ENCODE measurements around the gene MNX1.

Gene MNX1

DNA sequence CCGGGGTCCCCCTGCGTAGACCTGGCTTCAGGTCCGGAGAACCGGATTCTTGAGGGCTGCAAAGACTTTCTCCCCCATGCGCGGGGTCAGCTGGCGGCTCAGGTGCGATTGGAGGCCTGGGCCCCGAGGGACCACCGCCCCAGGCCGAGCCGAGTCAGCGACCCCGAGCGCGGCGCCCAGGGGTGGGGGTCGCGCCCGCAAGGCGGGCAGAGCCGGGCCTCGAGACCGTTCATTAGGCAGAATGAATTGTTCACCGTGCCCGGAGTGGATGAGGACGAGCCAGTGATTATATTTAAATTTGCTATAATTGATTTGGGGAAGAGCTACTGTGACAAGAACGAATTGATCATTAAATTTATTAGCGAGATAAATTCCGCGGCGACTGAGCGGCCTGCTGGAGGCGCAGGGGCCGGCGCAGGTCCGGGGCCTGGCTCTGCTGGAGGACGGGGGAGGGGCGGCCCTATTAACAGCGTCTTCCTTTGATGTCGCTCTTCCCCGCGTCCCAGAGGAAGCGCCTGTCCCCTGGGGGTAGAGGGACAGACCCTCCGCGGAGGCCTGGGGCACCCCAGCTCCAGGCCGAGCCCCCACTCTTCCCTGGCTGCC lies 7.5 kb downstream of the MNX1 start:
- DNase-seq (ENCODE audit: low spot score) = no peak

DNA sequence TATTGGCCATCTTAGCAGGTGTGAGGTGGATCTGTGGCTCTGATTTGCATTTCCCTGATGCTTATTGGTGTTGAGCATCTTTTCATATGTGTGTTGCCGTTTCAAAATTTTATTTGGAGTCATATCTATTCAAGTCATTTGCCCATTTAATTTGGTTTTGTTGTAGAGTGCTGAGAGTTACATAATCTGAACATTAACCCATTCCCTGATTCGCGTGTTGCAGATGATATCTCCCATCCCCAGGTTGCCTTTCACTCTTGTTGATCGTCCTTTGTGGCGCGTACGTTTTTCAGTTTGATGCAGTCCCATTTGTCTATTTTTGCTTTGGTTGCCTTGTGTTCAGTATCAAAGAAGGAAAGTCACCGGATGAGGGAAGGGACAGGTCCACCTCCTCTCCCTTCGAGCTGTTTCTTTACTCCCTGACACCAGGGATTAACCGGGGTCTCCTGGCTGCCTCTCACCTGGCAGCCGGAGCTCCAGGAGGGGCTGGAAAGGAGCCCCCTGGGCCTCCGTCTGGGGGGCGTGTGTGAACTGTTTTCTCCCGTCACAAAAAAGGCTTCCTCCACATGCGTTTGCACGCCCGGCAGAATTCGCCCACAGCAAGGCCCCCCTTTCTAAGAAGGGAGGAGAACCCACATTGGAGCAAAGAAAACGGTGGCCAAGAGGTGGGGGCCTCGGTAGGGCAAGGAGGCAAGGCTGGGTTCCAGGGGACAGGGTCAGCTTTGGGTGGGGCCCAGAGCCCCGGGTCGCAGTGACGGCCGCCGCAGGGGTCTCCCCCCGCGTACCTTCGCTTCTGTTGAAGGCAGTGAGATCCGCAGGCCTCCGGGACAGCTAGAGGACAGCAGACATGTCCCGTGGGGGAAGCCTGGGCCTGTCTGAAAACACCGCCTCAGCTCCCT lies 8.3 kb downstream of the MNX1 start:
- DNase-seq (ENCODE audit: low spot score) = no peak

DNA sequence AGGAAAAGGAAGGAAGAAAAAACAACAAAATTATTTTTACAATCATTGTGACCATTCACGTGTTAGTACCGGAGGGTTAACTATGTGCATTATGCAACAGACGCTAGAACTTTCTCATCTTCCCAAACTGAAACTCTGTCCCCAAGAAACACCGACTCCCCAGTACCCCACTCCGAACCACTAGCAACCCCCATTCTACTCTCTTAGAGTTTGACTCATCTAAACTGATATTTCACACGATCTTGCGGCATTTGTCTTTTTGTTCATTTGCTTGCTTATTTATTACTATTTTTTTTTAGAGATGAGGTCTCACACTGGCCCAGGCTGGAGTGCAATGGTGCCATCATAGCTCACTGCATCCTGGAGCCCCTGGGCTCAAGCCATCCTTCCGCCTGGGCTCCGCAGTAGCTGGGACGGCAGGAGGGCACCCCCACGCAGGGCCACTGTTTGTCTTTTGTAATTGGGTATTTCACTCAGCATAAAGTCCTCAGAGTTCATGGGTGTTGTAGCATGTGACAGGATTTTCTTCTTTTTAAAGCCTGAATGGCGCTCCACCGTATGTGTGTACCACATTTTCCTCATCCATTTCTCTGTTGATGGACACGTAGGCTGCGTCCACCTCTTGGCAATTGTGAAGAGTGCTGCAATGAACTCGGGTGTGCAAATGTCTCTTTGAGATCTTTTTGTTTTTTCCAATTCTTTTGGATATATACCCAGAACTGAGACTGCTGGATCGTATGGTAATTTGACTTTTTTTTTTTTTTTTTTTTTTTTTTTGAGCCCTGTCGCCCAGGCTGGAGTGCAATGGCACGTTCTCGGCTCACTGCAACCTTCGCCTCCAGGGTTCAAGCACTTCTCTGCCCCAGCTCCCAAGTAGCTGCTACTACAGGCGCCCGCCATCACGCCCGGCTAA lies 9.5 kb downstream of the MNX1 start:
- no peak for DNase-seq (ENCODE audit: low spot score)

DNA sequence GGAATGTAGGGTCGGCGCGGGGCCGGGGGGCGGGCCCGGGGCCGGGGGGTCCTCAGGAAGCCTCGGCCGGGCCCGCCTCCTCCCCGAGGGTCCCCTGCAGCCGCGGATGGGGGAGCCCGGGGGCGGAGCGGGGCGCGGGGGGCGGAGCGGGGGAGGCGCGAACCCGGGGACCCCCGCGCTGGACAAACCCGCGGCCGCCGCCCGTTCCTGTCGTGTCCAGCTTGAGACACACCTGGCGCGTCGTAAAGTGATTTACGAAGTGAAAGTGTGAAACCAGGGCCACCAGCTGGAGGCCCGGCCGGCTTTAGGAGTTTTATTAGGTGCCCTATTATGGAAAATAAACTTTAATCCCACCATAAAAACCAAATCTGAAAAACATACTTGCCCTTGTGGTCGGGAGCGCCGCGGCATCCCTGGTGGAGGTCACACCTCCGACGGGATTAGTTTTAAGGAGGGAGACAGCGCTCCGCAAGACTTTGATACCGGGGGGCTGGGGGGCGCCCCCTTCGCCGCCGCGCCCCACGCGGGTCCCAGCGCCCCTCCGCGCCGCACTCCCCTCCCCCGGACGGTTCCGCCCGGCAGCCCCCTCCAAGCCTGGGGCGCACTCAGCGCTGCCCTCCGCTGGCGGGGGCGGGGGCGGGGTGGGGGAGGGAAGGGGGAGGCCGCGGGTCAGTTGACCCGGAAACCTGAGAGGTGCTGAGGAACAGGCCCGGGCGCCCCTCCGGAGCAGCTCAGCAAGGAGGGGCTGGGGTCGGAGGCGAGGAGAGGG lies 10.3 kb downstream of the MNX1 start:
- no peak for DNase-seq (ENCODE audit: low spot score)

DNA sequence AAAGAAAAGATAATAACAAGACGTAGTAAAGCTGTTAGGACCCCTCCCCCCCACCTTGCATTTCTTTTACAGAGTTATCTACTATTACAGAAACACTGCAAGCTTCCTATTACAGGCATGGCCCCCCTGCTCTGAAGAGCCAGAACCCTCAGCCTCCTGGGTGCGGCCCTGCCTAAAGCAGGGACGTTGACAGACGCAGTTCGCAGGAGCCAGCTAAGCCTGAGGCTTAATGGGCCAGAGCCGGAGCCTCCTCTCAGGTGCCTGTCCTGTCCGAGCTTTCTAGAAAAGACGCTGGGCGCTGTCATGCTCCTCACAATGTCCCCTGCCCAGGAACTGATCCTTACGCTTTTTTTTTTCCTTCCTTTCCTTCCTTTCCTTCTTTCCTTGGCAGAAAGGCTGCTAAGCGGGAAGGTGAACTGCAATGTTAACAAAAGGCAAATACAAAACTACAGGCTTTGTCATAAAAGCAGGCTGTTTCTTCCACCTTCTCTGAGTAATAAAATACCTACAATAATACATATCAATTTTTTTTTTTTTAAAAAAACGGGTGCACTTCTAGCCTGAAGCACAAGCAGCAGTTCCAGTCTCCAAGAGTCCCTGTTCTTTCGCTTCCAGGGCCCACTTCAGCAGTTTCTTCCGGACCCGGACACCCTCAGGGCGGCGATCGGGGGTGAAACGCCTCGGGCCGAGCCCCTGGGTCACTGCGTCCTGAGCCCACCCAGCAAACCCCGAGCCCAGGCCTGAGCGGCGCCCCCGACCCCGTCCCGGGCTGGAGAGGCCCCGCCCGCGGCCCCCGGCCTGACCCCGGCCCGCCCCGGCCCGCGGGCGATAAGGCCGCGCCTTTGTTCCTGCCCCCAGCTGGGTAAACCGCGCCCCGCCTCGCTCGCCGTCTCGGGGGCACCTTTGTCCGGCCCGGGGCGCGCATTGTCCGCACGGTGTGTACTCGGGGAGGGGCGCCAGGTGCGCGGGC lies 11.2 kb downstream of the MNX1 start:
- DNase-seq (ENCODE audit: low spot score) = no peak

DNA sequence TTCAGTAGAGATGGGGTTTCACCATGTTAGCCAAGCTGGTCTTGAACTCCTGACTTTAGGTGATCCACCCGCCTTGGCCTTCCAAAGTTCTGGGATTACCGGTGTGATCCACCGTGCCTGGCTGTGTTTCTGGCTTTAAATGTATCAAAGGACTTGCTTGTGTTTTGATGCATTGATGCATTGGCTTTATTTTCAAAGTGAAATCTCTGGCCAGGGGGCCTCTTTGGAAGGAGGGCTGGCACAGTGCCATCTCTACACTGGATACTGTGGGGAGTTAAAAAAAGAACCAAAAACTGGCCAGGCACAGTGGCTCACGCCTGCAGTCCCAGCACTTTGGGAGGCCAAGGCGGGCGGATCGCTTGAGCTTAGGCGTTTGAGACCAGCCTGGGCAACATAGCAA lies 16.0 kb downstream of the MNX1 start:
- no peak for DNase-seq (ENCODE audit: low spot score)

DNA sequence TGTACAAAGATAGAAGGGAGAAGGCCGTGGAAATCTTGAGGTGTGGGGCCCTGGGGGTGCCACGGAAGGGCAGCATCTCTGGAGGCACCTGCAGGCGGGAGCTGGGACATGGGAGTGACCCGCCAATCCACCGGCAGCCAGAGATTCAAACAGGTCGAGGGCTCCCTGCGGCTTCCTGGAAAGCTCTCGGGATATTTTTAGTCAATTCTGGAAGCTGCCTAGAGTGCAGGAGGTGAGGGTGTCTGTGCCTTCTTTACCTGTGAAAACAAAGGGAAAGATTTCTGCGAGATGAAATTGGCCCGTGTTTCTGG lies 16.6 kb downstream of the MNX1 start:
- DNase-seq (ENCODE audit: low spot score) = no peak

DNA sequence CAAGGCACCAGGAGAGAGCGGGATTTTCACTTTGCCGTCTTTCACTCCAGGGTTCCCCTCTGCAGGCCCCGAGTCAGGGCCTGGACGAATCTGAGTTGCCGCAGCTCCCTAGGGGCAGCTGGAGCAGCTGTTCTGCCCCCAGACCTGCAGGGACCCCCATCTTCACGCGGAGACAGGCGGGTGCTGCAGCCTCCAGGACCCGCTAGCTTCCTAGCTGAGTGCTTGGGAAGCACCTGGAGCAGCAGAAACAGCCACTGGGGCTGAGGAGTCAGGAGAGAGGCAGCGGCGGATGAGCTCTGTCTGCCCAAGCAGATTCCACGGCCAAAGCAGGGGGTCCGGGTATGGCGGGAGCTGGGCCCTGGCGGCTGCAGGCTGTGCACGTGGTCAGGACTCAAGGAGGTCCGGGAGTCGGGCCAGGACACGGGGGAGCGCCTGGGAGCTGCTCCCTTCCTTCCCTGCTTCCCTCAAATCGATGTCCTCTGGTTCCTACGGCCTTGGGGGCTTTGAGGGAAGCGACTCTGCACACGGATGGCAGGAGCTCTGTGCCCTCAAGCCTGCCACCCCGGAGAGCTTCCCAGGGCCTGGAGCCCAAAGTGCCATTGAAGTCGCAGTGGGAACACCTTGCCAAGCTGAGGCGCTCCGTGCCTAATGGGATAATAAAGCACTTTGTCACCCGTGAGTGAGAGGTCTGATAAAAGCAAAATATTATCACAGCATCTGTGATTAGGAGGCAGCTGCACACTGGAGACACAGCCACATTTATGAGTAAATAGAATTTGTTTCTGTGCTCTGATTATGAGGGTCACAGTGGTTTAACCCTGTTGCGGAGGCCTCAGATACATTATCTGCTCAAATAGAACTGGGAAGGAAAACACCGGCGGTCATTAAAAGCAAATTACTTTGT lies 17.2 kb downstream of the MNX1 start:
- no peak for DNase-seq (ENCODE audit: low spot score)

DNA sequence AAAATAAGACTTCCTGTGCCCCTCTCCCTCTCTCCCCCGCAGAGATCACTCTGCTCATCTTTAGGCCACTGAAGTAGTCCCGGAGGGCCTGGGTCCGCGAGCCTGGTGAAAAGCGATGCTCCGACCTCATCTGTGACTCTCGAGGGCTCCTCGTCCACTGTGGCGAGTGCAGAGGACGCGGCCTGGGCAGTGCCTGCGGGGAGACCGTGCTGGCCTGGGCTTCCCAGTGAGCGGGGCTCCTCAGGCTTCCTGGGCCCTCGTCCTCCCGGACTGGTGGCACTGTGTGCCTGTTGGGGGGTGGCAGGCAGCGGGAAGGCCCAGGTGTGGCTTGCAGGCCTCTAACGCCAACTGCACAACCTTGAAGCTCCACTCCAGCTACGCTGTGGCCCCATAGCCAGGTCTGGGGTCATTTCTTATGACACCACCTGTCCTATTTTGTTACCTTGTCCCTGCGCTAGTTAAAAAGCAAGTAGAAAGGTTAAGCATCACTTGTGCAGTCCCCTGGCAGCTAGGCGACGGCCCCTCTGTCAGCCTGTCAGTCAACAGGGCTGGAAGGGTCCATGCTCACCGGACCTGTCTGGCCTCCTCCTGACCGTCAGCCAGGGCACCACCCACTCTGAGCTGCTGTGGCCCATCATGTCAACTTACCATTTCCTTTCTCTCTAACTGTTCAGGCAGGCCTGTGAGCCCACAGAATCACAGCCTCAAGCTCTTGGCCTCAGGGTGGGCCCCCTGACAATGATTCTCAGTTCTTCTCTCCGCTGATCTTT lies 20.5 kb downstream of the MNX1 start:
- DNase-seq (ENCODE audit: low spot score) = no peak

DNA sequence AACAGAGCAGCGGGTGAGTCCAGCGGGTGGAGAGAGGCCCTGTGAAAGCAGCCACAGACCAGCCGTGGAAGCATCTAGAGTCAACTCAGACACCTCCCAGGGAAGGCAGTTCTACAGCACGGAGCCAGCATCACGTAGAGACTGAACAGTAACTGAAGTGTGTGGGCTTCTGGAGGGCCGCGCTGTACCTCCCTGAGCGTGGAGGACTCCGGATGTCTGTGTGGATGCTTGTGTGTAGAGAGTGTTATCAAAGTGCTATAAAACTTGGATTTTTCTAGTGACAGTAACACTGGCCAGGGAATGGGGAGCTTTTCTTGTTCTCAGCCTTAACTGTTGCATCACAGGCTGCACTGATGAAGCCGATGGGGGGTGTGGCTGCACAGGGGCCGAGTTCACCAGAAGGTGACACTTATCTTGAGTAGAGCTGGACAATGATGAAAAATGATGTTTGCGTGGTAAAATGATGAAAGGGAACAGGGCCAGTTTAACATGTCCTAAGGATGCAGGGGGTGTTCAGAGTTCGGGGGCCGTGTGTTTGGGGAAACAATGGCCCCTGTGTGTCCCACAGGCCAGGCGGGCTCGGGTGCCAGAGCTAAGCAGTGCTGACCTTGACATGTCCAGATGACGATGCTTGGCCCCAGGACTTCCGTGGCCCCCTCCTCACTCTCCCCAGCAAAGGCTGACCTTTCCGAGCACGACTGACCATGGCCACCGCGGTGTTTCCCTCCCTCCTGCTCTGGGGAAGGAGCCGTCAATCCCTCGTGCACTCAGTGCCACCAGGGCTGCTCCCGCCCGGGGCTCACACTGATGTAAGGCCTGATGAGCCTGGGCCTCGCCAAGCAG lies 21.9 kb downstream of the MNX1 start:
- no peak for DNase-seq (ENCODE audit: low spot score)

DNA sequence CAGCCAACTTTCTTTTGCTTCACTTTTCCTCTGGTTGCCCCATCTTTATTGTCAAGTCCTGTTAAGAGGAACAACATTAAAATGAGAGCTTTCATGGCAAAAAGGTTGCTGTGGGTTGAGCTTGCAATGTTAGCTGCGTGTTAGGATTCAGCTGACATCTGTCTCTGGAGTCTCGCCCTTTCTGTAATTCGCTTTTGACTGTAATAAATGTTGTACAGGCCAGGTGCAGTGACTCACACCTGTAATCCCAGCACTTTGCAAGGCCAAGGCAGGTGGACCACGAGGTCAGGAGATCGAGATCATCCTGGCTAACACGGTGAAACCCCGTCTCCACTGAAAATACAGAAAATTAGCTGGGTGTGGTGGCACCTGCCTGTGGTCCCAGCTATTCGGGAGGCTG lies 24.1 kb downstream of the MNX1 start:
- no peak for DNase-seq (ENCODE audit: low spot score)

DNA sequence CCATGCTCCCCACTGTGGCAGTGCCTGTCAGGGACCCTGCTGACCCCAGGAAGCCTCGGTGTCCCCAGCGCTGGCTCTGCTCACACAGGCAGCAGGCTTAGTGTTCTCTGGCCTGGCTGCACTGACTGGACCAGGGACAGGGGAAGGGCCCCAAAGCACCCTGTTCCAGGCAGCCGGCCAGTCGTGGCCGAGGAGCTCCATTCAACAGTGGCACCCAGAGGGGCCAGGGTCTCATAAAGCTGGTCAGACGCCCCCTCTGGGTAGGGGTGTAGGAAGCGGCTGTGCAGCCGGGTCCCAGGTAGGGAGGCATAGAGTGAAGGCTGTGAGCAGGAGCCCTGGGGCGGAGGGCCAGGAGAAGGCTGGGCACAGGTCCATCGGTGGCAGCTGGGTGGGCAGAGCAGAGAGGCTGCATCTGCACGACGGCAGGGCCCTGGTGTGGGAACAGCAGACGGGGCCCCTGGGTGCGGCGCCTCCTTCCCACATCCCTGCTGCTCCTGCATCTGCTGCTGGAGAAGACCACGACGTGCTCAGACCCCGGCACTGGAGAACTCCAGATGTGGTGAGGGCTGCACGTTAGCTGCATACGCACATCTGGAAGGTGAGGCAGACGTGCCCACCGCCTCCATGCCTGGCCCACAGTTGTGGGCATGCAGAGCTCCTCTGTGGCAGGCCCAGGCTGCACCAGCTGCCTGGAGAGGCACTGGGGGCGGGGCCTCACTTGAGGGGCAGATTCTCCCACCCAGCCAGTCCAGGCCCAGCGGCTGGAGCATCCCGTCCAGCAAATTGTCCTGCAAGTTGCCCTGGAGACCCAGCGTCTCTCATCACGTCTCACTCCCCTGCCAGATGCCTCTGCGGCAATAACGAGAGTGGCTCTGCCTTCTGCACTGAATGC lies 25.1 kb downstream of the MNX1 start:
- no peak for DNase-seq (ENCODE audit: low spot score)

DNA sequence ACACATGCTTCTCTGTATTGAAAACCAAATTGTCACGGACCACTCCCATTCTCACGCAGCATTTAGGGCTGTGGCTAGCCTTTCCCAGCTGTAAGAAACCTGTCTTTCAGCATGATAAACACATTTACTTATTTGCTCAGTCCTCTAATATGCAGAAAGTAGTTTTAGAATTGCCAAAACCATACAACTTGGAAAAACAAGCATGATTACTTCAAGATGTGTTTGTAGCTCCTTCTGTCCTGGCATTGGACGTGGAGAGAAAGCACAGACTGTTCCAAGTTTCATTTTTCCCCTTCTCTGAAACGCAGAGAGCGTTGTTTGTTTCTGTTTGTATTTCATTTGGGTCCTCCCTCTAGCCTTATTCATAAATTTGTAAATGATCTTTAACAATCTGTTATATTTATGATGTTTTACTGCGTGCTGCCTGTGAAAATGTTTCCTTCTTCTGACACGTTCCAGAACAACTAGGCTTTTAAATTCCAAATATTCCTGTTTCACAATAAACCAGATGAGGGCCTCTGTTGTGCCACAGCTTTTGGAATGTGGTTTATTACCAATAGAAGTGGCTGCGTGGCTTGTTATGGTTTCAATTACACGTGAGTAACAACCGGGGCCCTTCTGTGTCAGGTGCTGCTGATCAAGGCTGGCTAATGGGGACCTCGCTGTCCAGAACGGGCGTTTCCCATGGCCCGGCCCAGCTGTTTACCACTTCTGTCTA lies 26.1 kb downstream of the MNX1 start:
- DNase-seq (ENCODE audit: low spot score) = no peak

DNA sequence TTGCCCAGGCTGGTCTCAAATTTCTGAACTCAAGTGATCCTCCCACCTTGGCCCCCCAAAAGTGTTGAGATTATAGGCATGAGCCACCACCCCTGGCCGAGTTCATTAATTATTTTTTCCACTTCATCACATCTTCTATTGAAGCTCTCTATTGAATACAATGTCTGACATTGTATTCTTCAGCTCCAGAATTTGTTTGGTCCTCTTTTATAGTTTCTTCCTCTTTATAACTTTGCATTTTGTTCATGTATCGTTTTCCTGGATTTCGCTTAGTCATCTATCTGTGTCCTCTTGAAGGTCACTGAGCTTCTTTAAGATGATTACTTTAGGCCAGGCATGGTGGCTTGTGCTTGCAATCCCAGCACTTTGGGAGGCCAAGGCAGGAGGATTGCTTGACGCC lies 30.8 kb downstream of the MNX1 start:
- DNase-seq (ENCODE audit: low spot score) = no peak

DNA sequence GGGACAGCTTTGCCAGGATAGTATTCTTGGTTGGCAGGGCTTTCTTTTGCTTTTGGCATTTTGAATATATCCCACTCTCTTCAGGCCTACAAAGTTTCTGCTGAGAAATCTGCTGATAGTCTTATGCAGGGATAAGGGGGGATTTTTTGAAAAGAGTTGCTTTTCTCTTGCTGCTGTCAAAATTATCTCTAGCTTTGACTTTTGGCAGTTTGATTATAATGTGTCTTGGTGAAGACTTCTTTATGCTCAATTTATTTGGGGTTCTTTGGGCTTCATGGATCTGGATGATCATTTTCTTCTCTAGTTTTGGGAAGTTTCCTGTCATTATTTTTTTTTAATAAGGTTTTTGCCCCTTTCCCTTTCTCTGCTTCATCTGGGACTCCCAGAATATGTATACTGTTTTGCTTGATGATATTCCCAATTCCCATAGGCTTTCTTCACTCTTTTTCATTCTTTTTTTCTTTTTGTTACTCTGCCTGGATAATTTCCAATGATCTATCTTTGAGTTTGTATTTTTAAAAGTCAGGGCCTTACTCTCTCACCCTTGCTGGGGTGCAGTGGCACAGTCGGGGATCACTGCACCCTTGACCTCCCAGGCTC lies 31.4 kb downstream of the MNX1 start:
- DNase-seq (ENCODE audit: low spot score) = no peak

DNA sequence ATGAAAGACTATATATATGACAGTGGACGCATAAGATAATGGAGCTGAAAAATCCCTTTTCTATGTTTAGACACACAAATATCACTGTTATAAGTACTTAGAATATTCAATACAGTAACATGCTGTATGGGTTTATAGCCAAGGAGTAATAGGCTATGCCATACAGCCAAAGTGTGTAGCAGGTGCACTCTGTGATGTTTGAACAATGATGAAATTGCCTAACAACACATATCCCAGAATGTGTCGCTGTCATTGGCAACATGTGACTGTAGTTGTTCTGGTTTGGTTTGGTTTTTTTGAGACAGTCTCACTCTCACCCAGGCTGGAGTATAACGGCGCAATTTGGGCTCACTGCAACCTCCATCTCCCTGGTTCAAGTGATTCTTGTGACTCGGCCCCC lies 34.8 kb downstream of the MNX1 start:
- DNase-seq (ENCODE audit: low spot score) = no peak
